Stromal cell of bone marrow (primary cell): ENCODE measurements around the gene CRACR2B.

Source experiments
- DNase-seq: peaks from one replicate; pipeline ENCODE4 v3.0.0-alpha.2; 2012; ENCODE audit warnings: low read depth

Gene CRACR2B

DNA sequence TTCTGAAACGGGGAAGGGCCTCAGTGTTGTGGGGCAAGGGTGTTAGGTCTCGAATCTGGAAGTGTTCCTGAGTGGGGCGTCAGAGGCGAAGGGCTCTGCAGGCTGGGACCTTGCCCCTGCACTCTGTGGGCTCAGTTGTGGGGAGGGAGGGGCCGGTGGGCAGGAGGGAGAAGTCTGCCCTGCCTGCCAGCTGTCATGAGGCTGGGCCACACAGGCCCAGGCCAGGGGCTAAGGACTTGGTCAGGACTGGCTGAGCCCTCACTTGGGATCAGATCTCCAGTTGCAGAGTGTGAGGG lies at the start of gene CRACR2B:
Gene CRACR2B (plus strand): TSS at position 23 of the 296 bp plus-strand sequence. CDS start 689 bp downstream, outside the sequence.
- DNase-seq: no peak

- DNase-seq: no peak
Measured at GRCh38 chr11:778976-779954, 48.5 kb upstream of the CRACR2B start.

DNA sequence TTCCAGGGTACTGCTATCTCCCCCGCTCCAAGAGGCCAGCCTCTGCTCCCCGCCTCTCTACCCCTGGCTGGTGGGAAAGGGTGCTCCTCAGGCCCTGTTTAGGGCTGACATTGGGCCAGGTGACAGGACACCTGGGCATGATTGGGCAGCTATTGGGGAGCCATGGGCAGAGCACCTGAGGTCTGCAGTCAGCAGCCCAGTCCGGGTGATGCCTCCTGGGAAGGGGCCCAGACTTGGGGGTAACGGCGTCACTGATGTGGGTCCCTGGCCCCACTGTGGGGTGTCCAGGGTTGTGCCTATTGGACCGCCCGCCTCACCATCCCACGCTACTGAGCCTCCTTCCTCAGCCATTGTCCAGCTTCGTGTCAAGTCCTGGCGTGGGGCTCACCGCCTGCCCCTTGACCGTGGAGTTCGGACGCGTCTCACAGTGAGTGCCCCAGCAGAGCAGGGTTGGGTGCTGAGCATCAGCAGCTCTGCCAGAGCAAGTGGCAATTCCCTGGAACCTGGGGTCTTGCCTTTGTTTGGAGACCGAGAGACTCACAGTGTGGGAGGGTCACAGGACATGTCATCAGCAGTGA lies 47.7 kb upstream of the CRACR2B start:
- no peak for DNase-seq

- no peak for DNase-seq
Measured at GRCh38 chr11:782264-783174, 45.2 kb upstream of the CRACR2B start.

- peak; percentile 57 for DNase-seq
Measured at GRCh38 chr11:783581-784015, 44.1 kb upstream of the CRACR2B start.

GRCh38 chr11:786235-787083 lies 41.3 kb upstream of the CRACR2B start:
- DNase-seq: no peak

DNA sequence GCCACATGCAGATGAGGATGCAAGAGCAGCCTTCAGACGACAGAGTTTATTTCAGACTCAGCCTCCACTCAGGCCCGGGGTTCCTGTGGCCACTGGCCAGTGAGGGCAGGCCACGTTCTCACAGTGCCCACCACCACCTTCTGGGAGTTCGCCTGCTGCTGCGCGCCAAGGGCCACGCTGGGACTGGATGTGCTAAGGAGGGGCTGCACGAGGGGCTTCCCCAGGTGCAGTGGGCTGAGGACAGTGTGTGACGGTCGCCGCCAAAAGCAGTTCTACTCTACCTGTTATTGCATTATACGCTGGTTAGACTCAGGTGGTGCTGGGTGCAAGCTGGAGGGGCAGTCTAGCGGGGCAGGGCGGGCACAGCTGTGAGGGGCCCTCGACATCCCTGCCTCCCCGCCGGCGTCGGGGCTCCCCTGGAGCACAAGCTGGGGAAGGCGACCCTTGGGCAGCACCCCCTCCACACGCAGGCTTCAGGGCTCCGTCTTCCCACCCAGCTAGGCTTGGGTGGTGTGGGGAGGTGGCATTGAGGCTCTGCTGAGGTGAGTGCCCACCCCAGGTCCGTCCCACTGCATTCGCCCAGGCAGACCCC lies 40.5 kb upstream of the CRACR2B start:
- no peak for DNase-seq

DNA sequence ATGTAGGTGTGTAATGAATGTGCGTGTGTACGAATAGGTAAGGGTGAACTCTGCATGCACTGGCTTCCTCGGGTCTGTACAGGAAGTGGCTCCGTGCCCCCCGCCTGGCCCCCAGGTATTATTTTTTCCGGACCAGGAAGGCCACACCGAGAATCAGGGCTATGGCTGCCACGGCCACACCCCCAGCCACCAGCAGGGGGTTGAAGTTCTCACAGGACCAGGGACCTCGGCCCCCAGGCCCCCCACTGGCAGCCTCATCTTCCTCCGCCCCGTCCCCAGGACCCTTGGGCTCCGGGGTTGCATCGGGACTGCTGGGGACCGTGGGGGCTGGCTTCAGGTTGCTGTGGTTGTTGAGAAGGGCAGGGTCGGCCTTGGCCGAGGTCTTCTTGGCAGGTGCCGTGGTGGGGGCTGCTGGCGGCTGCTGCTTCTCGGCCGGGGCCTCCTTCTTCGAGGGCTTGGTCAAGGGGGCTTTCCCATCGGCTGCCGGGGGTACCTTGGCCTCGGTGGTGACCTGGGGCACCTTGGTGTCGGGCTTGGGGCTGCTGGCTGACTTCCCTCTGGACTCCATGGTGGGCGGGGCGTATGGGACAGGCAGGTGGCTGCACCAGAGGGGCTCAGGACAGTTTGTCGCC lies 39.6 kb upstream of the CRACR2B start:
- DNase-seq: no peak

DNA sequence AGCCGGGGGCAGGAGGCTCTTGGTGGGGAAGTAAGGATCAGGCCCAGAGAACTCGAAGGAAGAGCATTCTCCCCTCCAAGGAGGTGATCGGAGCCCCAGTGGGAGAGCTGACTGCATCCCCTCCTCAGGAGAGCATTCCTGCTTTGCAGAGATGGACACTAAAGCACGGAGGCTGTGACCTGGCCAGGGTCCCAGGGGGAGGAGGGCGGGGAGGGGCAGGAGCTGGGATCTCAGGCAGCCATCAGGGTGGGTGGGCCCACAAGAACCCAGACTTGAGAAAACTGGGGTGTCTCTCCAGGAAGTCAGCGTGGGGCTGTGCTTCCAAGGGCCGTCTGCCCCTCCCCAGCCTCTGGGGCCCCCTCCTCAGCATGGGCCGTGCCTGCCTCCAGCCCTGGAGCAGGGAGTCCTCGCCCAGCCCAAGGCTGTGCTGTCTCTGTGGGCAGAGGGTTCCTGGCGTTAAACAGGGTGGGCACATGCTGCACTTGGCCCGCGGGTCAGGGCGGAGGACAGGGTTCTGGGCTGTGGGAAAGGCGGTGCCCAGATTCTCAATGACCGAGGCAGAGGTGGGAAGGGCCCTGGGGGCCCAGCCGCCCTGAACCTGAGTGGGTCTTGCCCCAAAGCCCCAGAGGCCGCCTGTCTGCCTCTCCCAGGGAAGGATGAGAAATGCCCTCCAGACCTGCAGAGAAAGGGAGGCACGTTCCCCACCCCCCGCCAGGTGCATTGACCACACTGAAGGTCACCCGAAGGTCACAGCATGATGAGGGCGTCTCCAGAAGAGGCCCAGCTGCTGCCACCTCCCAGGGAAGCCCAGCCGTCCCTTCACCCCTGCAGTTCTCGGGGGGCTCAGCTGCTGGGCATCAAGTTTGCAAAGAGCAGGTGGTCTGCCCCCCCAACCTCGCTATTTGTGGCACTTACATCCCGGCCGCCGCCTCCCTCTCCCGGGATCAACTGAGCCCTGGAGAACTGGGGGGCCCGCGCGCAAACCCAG lies 38.5 kb upstream of the CRACR2B start:
- DNase-seq: no peak

- DNase-seq: no peak
Measured at GRCh38 chr11:789943-790342, 37.8 kb upstream of the CRACR2B start, which contains the start of gene CEND1. TSS of gene CEND1 (minus strand) at chr11:790090. CDS start at chr11:788576, 1,514 bp downstream.

GRCh38 chr11:790721-791564 lies 36.8 kb upstream of the CRACR2B start:
- DNase-seq: no peak

- no peak for DNase-seq
Measured at GRCh38 chr11:791658-792534, 35.8 kb upstream of the CRACR2B start.

GRCh38 chr11:792535-792821 lies 35.2 kb upstream of the CRACR2B start:
- no peak for DNase-seq

- DNase-seq: no peak
Measured at GRCh38 chr11:792873-793272, 34.8 kb upstream of the CRACR2B start.

DNA sequence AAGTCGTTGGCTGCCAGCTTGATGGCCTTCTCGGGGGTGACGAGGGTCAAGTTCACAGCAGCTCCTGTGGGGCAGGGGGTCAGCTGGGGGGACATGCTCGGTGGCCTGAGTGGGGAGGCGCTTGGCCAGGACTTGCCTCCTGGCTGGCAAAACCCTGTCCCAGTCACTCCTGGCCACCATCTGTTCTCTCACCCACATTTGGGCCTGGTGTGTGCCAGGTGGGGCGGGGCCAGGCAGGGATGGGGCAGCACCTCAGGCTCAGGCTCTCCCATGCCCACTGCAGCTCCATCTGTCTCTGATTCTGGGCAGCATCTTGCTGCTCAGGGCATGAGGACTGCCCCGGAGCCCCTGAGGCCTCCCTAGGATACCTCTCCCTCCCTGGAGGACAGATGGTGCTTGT lies 34.2 kb upstream of the CRACR2B start:
- no peak for DNase-seq

DNA sequence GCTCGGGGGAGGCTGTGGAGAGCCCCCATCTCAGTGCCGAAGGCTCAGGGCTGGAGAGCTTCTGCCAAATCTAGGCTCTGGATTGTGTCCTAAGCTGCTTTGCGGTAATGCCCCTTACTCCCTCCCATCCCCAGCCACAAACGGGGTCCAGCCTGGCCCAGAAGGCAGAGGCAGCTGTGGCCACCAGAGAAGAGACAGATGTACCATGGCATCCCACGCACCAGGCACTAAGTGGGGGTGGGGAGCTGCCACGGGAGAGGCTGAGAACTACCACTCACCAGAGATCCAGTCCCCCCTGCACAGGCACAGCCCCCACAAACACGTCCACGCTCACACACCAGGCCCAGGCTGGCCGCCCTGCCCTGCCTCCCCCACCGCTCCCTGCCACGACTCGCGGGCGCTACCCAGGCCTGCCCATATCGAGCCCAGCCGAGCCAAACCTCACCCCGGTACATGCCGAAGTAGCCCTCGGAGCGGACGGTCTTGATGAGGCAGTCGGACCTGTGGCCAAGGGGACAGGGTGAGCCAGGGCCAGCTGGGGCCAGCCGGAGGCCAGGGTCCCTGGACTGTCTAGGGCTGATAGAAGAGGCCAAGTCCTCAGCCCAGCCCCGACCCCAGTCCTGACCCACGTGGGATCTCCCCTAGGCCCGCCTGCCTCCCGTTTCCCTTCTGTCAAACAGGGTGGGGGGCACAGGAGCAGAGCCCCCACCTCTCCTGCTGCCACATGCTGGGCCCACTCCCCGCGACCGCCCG lies 33.5 kb upstream of the CRACR2B start:
- DNase-seq: no peak
